Esophagus muscularis mucosa (tissue), 4 donors: ENCODE data around the gene USP9X. TPM values are rescaled to one million over a fixed set of nuclear protein-coding genes. Genes with fewer than 3 reads are reported as not detected.
"Not testable (repeated sequence)": the region's sequence is repeated elsewhere in the genome, so short reads cannot be mapped to it uniquely, and the experiment has no call there.

ENCODE experiments used
- DNase-seq: peaks from one replicate; pipeline ENCODE4 v3.0.0-alpha.2; 2017; ENCODE audit errors: extremely low spot score
- H3K27ac ChIP-seq, 4 donors: fragments of 200-600 bp; sonication (generic); replicated peaks in 1 of 4; 1 replicate in 3 of 4; 2 replicates in 1 of 4; pipeline ENCODE4 v1.5.1; 2016 to 2019; ENCODE audit warnings: mild to moderate bottlenecking in 1 of 4
- H3K27me3 ChIP-seq, 4 donors: fragments of 200-600 bp; sonication (generic); one replicate each; pipeline versions ENCODE4 v1.5.1 to v1.6.0; 2016 to 2019
- H3K36me3 ChIP-seq, 4 donors: fragments of 200-600 bp; sonication (generic); one replicate each; pipeline ENCODE4 v1.5.1; 2016 to 2019
- H3K4me1 ChIP-seq, 4 donors: fragments of 200-600 bp; sonication (generic); one replicate each; pipeline ENCODE4 v1.5.1; 2016 to 2019
- H3K4me3 ChIP-seq, 4 donors: fragments of 200-600 bp; sonication (generic); 1 replicate in 2 of 4; 2 replicates in 2 of 4; pipeline ENCODE4 v1.5.1; 2016 to 2019; ENCODE audit warnings: mild to moderate bottlenecking in 4 of 4, moderate library complexity in 1 of 4
- H3K9me3 ChIP-seq, 4 donors: fragments of 200-600 bp; sonication (generic); 1 replicate in 3 of 4; 2 replicates in 1 of 4; pipeline ENCODE4 v1.5.1; 2016 to 2019
- EP300 ChIP-seq: sonication (generic); formaldehyde crosslinking; IDR thresholded peaks from one replicate; pipeline ENCODE4 v1.6.1; 2017; ENCODE audit warnings: antibody characterized with exemption
- POLR2A ChIP-seq: fragments of 450-650 bp; IDR thresholded peaks from one replicate; pipeline ENCODE4 v1.6.1; 2017; ENCODE audit warnings: antibody characterized with exemption, moderate library complexity, mild to moderate bottlenecking, low read depth
- POLR2AphosphoS5 ChIP-seq, 2 donors: sonication (generic); formaldehyde crosslinking; IDR thresholded peaks; one replicate each; pipeline ENCODE4 v1.6.1; 2017; ENCODE audit warnings: antibody characterized with exemption in 2 of 2
- WGBS: methylation state at CpG from one replicate; pipeline ENCODE4 v1.1.5; 2018; 5-methylcytosine and 5-hydroxymethylcytosine counted together
- intact Hi-C: fragments of 100-400 bp; cut with DNase I; formaldehyde crosslinking; loops from one replicate; pipeline ENCODE4 v1.15.1; 2023
- total RNA-seq, 4 donors: library from RNA; depleted of rRNA; stranded (reverse); fragments of >200 nt; gene quantifications; one replicate each; pipeline versions ENCODE4 v1.1.0 to v1.2.1, GENCODE V29; 2016
- TF ChIP-seq, protein P1 (sequence below), 3 experiments: fragments of 200-600 bp in 2 of 3; fragments of 450-650 bp in 1 of 3; sonication (generic) in 2 of 3; IDR thresholded peaks; one replicate each; pipeline ENCODE4 v1.5.1; 2017 to 2019; ENCODE audit warnings: antibody characterized with exemption in 3 of 3, mild to moderate bottlenecking in 2 of 3, moderate library complexity in 1 of 3

USP9X gene
- total RNA-seq, 4 donors from 2014 or later: 97.3 to 142 (median 113) TPM

DNA sequence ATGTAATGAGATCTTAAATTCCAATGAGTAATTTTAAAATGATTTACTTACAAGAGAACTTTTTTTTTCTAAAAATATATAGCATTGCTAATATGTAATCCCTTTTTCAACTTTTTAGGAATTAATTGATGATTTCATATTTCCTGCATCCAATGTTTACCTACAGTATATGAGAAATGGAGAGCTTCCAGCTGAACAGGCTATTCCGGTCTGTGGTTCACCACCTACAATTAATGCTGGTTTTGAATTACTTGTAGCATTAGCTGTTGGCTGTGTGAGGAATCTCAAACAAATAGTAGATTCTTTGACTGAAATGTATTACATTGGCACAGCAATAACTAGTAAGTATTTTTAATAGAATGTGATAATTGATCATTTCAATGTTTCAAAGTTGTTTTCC is 113.2 kb downstream of the USP9X start:
- Histone ChIP-seq H3K4me1 (no peaks in the 10 kb centered on the region), H3K4me3 (no peak overlapping the region), H3K9me3 (no peaks in the 10 kb centered on the region), H3K27me3 (no peaks in the 10 kb centered on the region), H3K36me3 (peaks cover 13 to 68% (median 62%) of the 10 kb centered on the region in 4 donors), H3K27ac (no peak overlapping the region)
- DNase-seq: no peak
- 91% methylated on average over 1 of the region's 1 CpG for WGBS
- intact Hi-C loops: no loop called here
- TF ChIP-seq POLR2A (no peak), POLR2AphosphoS5 (IDR thresholded peaks at IDR 0.05) (no peak), EP300 (no peak)
- TF ChIP-seq, protein P1, sequence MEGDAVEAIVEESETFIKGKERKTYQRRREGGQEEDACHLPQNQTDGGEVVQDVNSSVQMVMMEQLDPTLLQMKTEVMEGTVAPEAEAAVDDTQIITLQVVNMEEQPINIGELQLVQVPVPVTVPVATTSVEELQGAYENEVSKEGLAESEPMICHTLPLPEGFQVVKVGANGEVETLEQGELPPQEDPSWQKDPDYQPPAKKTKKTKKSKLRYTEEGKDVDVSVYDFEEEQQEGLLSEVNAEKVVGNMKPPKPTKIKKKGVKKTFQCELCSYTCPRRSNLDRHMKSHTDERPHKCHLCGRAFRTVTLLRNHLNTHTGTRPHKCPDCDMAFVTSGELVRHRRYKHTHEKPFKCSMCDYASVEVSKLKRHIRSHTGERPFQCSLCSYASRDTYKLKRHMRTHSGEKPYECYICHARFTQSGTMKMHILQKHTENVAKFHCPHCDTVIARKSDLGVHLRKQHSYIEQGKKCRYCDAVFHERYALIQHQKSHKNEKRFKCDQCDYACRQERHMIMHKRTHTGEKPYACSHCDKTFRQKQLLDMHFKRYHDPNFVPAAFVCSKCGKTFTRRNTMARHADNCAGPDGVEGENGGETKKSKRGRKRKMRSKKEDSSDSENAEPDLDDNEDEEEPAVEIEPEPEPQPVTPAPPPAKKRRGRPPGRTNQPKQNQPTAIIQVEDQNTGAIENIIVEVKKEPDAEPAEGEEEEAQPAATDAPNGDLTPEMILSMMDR (IDR thresholded peaks at IDR 0.05): no peak

DNA sequence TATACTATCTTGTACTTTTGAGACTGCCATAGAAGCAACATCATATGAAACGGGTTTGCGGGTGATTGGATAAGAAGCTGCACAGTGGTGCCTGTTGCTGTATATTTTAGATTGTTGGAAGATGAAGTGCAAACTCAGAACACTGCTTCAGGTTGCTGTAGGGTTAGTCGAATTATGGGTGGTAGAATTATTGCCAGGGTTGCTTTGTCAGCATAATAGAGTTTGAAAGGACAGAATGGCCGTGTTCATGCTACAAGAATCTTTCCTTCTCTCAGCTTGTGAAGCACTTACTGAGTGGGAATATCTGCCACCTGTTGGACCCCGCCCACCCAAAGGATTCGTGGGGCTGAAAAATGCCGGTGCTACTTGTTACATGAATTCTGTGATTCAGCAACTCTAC is 115.5 kb downstream of the USP9X start:
- Histone ChIP-seq H3K36me3 (peaks cover 13 to 88% (median 68%) of the 10 kb centered on the region in 4 donors), H3K4me1 (no peaks in the 10 kb centered on the region), H3K27me3 (no peaks in the 10 kb centered on the region), H3K27ac (no peak overlapping the region), H3K4me3 (no peak overlapping the region), H3K9me3 (no peaks in the 10 kb centered on the region)
- intact Hi-C loops: no loop called here
- TF ChIP-seq POLR2A: no peak
- TF ChIP-seq EP300: no peak
- TF ChIP-seq POLR2AphosphoS5 (IDR thresholded peaks at IDR 0.05): no peak
- TF ChIP-seq, protein P1 (IDR thresholded peaks at IDR 0.05): no peak
- DNase-seq: no peak
- WGBS: 94% methylated on average over 7 of the region's 7 CpGs

DNA sequence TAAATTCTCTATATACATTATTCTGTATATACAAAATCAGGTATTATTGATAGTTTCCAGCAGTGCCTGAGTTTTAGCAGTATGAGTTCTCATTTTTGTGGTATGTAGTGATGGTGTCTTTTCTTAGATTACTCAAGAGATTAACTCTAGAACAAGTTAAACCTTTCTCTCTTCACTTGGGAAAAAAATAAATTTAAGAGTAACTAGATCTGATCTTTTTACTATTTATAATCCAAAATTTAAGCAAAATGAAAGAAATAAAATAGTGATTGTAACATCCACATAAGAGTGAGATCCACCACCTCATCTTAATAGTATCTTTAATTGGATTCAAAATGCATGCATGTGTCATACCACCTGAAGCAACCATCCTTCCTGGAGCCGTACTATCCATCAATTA is 124.6 kb downstream of the USP9X start:
- no peak for DNase-seq
- no peak overlapping the region for H3K27ac ChIP-seq
- peaks cover 0 to 41% (median 0%) of the 10 kb centered on the region in 4 donors for H3K9me3 ChIP-seq
- no peaks in the 10 kb centered on the region for H3K4me1 ChIP-seq
- H3K36me3 ChIP-seq: peaks cover 17 to 67% (median 60%) of the 10 kb centered on the region in 4 donors
- TF ChIP-seq, protein P1 (IDR thresholded peaks at IDR 0.05): no peak
- no peak for TF ChIP-seq EP300
- no peak for TF ChIP-seq POLR2A
- no peak for TF ChIP-seq POLR2AphosphoS5 (IDR thresholded peaks at IDR 0.05)
- H3K4me3 ChIP-seq: no peak overlapping the region
- intact Hi-C loops: no loop called here
- H3K27me3 ChIP-seq: no peaks in the 10 kb centered on the region
- WGBS: 95% methylated on average over 1 of the region's 1 CpG

DNA sequence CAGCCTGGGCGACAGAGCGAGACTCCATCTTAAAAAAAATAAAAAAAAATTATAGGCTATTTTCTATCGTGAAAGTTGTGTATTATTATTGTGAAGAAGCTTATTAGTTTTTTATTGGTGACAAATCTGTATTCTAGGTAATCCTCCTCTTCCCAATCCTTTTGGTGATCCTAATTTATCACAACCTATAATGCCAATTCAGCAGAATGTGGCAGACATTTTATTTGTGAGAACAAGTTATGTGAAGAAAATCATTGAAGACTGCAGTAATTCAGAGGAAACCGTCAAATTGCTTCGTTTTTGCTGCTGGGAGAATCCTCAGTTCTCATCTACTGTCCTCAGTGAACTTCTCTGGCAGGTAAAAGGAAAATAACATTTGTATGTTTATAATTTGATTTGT is 139.4 kb downstream of the USP9X start:
- TF ChIP-seq, protein P1 (IDR thresholded peaks at IDR 0.05): no peak
- TF ChIP-seq EP300 (no peak), POLR2A (no peak), POLR2AphosphoS5 (IDR thresholded peaks at IDR 0.05) (no peak)
- intact Hi-C loops: no loop called here
- Histone ChIP-seq H3K4me3 (no peak overlapping the region), H3K36me3 (peaks cover 6 to 68% (median 52%) of the 10 kb centered on the region in 4 donors), H3K4me1 (no peaks in the 10 kb centered on the region), H3K9me3 (no peaks in the 10 kb centered on the region), H3K27me3 (no peaks in the 10 kb centered on the region), H3K27ac (no peak overlapping the region)
- WGBS: 95% methylated on average over 5 of the region's 5 CpGs
- DNase-seq: no peak

DNA sequence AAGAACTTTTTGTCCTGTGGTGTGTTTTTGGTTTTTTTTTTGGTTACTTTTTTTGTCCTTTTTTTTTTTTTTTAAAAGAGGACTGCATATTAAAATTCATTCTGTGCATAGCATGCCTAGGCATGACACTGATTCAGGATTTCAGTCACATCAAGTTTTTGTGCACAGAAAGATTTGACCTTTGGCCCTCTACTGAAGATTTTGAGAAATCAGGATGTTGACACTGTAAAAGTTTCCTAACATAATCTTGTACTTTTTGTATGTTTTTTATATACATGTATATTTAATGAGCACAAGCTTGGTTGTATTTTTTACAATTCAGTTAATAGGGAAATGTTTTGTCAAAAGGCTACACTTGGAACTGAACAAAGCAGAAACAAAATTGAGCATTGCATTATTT is 148.7 kb downstream of the USP9X start:
- intact Hi-C loops: no loop called here
- peaks cover 6 to 49% (median 35%) of the 10 kb centered on the region in 4 donors for H3K36me3 ChIP-seq

DNA sequence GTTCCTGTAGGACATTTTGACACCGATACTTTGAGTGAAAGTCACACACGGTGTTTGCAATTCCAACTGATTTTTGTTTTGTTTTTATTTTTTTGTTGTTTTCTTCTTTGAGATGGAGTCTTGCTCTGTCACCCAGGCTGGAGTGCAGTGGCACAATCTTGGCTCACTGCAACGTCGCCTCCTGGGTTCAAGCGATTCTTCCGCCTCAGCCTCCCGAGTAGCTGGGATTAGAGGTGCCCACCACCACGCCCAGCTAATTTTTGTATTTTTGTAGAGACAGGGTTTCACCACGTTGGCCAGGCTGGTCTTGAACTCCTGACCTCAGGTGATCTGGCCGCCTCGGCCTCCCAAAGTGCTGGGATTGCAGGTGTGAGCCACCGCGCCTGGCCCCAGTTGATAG is 149.2 kb downstream of the USP9X start:
- peaks cover 6 to 47% (median 31%) of the 10 kb centered on the region in 4 donors for H3K36me3 ChIP-seq
- H3K9me3 ChIP-seq, H3K4me3 ChIP-seq, intact Hi-C loops, DNase-seq, H3K27ac ChIP-seq, H3K4me1 ChIP-seq, H3K27me3 ChIP-seq: not testable (repeated sequence)
- 93% methylated on average over 13 of the region's 13 CpGs for WGBS

More for the DNA sequence above, 148.7 kb downstream of the USP9X start:
- no peaks in the 10 kb centered on the region for H3K27me3 ChIP-seq
- no peak for TF ChIP-seq POLR2A
- no peak for TF ChIP-seq POLR2AphosphoS5 (IDR thresholded peaks at IDR 0.05)
- TF ChIP-seq, protein P1 (IDR thresholded peaks at IDR 0.05): no peak
- no peak for TF ChIP-seq EP300
- DNase-seq: no peak
- H3K4me3 ChIP-seq: no peak overlapping the region
- H3K4me1 ChIP-seq: no peaks in the 10 kb centered on the region
- no peak overlapping the region for H3K27ac ChIP-seq
- no peaks in the 10 kb centered on the region for H3K9me3 ChIP-seq
